ENCODE results near the gene IL4R.
"Not testable (repeated sequence)": the region's sequence is repeated elsewhere in the genome, so short reads cannot be mapped to it uniquely, and the experiment has no call there.

Gene IL4R

DNA sequence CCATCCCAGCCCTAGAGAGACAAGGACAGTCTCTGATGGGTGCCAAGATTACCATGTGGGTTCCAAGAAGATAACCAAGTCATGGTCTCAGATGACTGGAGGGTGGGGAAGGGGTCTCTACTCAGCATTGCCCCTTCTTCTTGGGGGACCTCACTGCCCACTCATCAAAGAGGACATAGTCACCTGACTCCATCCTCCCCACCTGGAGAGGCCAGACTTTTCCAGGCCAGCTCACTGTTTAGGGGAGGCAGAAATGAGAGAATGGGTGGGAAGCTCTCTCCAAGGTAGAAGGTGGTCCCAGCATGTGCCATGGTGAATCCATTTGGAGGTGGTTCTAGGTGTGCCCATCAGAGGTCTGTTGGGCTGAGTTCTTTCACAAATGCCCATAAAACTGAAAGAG is 67.5 kb downstream of the IL4R start:
- DNase-seq (ENCODE audit: low read depth, low spot score), result no peak

DNA sequence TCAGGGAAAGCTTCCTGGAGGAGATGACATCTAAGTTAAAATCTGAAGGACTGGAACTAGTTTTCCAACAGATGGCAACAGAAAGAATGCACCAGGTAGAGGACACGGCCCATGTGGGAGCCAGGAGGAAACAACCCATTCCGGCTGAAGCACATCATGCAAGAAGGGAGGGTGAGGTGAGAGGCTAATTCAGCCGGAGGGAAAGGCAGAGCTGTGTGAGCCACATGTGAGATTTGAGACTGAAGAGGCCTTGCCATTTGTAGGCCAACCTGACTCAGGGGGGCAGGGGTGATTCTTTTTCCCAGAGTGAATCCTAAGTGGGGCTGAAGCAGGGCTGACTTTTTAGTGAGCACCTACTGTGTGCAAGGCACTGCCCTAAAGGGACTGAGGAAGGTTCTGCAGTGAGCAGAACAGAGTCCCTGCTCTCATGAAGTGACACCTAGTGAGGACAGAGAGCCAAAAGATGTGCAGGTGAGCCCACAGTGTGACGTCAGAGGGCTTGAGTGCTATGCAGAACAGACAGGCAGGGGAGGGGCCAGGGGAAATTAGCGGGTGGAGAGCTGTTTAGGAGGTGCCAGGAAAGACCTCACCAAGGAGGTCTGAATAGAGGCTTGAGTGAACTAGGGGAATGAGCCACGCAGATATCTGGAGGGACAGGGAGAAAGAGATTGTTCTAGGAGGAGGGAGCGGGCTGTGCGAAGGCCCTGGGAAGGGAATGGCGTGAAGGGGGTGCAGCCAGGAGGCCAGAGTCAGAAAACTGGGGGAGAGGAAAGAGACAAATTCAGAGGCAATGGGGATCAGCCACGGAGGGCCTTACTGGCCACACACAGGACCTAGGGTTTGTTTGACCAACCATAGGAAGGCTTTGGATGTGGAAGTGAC is 68.4 kb downstream of the IL4R start:
- DNase-seq (ENCODE audit: low read depth, low spot score), result no peak

DNA sequence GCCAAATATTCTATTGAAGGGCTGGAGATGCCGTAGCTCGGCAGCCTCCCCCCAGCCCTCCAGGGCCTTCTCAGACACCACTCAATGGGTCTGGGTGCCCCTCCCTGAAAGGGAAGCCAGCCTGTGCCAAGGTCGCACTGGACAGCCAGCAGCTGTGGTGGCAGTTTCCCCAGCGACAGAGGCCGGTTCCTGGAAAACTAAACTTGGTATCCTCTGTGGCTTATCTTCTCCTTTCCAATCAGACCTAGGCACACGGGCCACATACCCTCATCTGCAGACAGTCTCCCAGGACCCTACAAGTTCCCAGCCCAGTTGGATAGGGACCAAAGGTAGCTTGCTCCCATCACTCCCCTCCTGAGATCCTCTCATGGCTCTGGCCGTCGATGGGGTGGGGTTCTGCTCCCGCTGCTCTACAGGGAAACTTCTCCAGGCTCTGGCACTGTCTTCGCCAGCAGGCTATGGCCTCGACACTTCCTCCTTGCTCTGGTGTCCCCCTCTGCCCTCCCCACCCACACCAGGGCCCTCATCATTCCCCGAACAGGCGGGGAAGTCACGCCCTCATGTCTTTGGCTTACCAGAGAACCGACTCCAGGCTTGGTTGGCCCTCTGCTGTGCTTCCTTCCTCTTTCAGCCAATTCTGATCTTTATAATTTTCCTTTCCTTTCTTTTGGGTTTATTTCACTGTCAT is 69.9 kb downstream of the IL4R start:
- DNase-seq (ENCODE audit: low read depth, low spot score), result no peak

DNA sequence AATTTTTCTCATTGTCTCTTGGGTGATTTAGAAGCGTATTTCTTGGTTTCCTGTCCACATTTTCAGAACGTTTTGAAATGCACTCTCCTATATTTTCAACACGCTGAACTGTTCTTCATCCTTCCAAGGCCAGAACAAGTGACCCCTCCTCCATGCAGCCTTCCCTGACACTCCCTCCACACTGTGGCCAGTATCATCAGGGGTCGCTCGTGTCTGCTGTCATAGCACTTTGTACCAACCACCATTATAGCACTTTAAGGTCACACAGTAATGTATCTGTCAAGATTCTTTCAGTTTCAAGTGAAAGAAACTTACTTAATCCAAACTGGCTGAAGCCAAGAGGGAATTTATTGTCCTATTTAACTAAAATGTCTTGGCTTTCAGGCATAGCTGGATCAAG is 70.7 kb downstream of the IL4R start:
- DNase-seq (ENCODE audit: low read depth, low spot score), result no peak

DNA sequence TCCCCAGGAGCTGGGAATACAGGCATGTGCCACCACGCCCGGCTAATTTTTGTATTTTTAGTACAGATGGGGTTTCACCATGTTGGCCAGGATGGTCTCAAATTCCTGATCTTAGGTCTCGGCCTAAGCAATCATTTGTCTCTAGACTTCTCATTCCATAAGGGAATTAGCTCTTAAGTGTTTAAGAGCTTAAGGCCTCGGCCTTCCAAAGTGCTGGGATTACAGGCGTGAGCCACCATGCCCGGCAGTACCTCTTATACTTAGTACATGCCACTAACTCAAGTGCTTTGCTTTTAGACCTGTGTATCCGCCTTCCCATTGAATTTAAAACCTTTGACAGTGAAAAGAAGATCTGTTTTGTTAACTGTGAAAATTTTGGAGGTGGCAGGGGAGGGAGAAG is 71.6 kb downstream of the IL4R start:
- DNase-seq (ENCODE audit: low read depth, low spot score), result no peak

DNA sequence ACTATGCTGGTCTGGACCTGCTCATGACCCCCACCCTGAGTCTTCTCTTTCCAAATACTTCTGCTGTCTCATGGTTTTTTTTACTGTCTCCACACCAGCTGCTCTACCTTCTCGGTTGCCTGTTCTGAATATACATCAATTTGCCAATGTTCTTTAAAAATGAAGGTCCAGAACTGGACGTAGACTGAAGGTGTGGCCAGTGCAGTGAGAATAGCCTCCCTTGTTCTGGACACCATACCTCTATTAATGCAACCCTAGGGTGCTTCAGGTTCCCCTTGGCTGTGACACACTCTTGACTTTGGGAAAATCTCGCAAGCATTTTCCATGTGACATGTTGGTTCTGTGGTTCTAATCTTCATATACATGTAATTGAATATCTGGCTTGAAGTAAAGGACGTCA is 72.9 kb downstream of the IL4R start:
- no peak for DNase-seq (ENCODE audit: low read depth, low spot score)

DNA sequence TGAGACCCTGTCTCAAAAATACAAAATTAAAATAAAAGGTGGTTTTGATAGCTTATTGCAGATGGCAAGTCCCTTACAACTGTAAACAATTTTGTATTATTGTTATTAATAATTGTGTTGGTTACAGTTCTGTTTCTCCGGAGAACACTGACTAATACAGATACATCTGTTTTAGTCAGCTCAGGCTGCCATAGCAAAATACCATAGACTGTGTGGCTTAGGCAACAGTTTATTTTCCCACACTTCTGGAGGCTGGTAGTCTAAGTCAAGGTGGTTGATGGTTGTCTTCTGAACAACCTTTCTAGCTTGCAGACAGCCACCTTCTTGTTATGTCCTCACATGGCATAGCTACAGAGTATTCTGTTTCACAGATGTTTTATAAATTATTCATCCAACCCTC is 74.0 kb downstream of the IL4R start:
- DNase-seq (ENCODE audit: low read depth, low spot score), result no peak

DNA sequence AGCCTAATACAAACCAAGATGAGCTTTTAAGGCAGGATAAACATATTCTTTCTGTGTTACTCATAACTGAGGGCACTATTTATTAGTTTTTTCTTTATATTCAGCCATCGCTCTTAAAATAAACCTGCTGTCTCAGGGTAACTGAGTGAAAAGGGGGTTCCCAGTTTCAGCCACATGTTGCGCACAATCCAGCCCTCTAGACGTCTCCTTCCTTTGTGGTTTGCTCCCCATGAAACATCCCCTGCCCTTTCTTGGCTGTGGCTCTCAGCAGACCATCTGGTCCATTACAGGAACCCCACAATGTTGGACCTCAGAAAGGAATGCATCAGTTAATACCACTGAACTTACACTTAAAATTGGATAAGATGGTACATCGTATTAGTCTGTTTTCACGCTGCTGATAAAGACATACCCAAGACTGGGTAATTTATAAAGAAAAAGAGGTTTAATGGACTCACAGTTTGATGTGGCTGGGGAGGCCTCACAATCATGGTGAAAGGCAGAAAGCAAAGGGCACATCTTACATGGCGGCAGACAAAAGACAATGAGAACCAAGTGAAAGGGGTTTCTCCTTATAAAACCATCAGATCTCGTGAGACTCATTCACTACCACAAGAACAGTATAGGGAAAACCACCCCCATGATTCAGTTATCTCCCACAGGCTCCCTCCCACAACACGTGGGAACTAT is 75.6 kb downstream of the IL4R start:
- no peak for DNase-seq (ENCODE audit: low read depth, low spot score)

DNA sequence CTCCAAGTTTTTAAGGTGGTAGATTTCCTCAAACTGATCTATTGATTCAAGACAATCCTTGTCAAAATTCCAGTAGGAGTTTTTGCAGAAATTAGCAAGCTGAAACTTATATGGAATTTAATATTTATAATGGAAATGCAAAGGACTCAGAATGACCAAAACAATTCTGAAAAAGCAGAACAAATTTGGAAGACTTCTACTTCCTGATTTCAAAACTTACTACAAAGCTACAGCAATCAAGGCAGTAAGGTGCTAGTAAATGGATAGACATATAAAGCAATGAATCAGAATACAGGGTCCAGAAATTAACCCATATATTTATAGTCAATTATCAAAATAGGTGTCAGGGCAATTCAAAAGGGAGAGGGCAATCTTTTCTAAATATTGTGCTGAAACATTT is 76.4 kb downstream of the IL4R start:
- DNase-seq (ENCODE audit: low read depth, low spot score), result no peak

DNA sequence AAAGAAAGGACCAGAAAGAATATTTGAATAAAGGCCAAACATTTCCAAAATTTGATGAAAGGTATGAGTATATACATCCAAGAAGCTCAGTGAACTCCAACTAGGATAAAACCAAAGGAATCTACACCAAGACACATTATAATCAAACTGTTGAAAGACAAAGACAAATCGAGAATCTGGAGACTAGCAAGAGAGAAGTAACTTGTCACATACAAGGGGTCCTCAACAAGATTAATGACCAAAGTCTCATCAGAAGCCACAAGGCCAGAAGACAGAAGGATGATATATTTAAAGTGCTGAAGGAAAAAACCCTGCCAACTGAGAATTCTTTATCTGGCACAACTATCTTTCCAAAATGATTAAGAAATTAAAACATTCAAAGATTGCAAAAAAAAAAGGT is 78.9 kb downstream of the IL4R start:
- no peak for DNase-seq (ENCODE audit: low read depth, low spot score)

DNA sequence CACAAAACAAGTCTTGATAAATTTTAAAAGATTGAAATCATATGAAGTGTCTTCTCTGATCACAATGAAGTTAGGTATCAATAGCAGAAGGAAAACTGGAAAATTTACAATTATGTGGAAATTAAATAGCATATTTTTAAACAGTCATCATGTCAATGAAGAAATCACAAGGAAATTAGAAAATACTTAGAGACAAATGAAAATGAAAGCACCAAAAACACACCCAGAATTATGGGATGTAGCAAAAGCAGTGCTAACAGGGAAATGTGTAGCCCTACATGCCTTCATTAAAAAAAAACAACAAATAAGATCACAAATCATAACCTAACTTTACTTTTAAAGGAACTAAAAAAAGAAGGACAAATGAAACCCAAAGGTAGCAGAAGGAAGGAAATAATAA is 80.7 kb downstream of the IL4R start:
- no peak for DNase-seq (ENCODE audit: low read depth, low spot score)

DNA sequence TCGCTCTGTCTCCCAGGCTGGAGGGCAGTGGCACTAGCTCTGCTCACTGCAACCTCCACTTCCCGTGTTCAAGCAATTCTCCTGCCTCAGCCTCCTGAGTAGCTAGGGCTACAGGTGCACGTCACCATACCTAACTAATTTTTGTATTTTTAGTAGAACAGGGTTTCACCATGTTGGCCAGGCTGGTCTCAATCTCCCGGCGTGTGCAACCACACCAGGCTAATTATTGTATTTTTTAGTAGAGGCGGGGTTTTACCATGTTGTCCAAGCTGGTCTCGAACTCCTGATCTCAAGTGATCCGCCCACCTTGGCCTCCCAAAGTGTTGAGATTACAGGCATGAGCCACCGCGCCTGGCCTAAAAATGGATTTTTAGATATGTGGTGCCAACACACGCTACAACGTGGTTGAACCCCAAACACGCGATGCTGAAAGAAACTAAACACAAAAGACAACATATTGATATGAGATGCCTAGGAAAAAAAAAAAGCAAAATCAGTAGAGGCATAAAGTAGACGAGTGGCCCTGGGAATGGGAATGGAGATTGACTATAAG is 84.6 kb downstream of the IL4R start:
- not testable (repeated sequence) for DNase-seq (ENCODE audit: low read depth, low spot score)

DNA sequence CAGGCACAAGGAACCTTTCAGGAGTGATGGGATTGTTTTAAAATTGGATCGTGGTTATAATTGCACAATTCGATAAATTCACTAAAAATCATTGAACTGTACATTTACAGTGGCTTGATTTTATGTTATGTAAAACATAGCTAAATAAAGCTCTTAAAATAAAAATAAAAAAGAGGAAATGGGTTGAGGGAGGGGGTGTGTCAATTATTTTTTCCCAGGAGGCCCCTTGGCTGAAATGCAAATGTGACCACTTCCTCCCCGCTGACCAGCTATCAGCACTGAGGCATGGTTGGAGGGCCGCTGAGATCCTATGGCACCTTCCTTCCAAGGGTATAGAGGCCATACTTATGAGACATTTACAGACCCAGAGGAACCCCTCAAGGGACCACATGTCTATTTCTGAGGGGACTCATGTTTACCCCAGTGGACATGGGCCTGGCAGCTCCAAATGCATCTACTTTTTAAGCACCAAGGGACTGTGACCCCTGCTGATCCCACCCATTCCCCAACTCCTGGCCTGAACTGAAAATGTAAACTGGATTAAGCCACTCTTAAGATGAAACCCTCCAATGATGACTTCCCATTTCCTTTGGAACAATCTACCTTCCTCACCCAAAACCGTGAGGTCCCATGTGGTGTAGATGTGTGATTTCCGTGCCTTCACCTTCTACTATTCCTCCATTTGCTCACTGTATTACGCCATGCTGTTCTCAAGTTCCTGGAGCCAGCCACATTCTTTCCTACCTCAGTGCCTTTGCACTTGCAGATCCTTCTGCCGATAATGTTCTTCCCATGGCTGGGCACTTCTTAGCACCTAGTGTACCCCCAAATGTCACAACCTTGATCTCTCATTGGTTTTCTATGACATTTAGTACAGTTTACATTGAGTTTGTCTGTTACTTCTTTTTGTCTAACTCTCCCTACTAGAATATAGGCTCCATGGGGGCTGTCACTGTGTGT is 85.4 kb downstream of the IL4R start:
- DNase-seq (ENCODE audit: low read depth, low spot score), result no peak

DNA sequence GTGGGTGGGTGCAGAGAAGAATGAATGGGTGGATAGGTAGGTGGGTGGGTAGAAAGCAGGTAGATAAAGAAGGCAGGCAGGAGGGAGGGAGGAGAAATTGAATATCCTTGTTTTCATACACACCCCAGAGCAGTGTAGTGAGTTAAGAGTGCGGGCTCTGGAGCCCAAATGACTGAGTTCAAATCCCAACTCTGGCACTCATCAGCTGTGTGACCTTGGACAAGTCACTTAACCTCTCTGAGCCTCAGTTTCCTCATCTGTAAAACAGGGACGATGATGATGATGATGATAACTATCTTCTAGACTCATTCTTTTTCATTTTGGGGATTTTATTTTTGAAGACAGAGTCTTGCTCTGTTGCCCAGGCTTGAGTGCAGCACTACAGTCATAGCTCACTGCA is 86.2 kb downstream of the IL4R start:
- no peak for DNase-seq (ENCODE audit: low read depth, low spot score)

DNA sequence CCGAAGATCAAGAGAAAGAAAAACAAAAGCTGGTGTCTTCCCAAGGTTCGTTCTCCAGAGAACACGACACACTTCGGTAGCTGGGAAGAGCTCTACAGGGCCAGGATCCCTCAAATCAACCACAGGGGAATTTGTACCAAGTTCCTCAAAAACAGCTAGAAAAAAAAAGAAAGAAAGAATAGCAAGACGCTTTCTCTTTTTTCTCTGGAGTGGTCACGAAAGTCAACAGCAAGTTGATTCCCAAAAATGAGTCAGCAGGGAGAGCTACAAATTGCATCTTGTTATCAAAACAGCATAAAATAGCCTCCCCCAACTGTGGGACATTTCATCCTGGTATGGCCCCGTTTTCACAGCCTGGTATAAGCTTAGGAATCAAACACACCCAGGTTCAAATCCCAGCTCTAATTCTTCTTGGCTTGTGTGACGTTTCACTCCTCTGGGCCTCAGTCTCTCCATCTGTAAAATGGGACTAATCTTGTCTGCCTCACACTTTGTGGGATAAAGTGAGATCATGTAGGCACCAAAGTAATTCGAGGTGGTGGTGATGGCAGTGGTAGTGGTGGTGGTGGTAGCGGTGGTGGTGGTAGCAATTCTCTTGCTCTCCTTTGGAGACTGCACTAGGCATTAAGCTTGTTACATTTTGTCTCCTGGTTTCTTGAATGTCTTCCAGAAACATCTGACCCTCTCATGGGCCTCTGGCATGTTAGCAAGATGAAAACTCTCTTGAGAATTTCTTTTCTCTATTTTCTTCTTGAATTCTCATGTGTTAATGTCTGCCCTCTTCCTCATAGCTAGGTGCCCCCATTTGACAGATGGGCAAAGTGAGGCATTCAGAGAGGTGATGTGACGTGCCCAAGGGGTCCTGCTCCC is 87.2 kb downstream of the IL4R start:
- no peak for DNase-seq (ENCODE audit: low read depth, low spot score)

DNA sequence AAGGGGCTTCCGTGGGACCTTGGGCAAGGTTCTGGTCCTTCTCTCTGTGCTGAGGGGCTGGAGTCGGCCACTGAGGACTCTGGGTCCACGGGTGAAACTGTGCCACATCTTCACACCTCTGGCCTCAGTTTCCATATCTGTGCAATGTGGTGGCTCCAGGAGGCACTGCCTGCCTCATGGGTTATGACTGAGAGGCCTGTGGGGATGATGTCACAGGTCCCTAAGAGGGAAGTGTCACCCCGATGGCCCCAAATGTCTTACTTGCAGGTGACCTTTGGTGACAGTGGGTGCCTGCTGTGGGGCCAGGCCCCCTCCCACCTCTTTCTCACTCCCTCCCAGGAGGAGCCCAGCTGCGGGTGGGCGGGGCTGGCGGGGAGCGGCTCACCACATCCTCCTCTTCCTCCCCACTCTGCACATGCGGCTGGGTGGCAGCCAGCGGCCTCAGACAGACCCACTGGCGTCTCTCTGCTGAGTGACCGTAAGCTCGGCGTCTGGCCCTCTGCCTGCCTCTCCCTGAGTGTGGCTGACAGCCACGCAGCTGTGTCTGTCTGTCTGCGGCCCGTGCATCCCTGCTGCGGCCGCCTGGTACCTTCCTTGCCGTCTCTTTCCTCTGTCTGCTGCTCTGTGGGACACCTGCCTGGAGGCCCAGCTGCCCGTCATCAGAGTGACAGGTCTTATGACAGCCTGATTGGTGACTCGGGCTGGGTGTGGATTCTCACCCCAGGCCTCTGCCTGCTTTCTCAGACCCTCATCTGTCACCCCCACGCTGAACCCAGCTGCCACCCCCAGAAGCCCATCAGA is 88.2 kb downstream of the IL4R start, which contains the start of gene IL21R:
Gene IL21R, plus strand, starts transcription at position 407 of the 801 bp plus-strand sequence. CDS start 27,898 bp downstream, outside the sequence.
- no peak for DNase-seq (ENCODE audit: low read depth, low spot score)

DNA sequence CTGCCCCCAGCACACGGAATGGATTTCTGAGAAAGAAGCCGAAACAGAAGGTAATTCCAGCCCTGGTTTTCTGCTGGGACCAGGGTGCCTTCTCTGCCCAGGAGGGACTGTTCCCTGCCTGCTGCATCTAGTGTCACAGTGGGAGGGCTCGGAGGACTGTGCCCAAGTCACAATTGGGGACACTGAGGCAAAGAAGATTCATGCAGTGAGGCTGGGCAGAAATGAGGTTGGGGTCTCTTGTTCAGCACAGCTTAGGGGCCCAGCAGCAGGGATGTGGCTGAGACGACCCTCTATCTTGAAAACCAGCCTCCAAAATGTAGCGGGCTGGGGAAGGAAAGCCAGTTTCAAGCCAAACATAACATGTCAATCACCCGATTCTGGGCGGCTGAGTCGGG is 88.8 kb downstream of the IL4R start:
- DNase-seq (ENCODE audit: low read depth, low spot score), result no peak

DNA sequence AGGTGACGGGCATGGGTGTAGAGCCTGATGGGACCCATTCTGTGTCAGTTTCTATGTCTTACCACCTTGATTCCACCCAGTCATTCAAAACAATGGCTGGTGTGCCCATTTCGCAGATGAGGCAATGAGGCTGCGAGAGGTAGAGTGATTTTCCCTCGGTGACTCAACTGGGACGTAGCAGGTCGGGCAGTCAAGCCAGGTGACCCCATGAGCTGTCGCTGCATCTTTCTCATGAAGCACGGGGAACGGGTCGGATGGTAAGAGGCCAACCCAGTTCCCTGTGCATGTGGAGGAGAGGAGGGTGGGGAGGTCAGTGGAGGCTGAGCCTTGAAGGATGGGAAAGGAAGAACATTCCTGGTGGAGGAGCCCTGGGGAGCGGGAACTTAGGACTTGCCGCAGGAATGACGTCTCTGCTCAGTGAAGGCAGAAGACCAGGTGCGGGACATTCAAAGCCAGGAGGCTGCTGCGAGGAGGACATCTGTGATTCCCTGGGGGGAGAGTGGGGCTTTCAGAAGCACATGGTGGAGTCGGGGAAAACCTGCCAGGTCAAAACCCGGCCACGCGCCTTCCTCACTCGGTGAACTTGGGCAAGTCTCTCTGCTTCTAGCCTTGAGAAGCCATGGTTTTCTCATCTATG is 89.3 kb downstream of the IL4R start:
- DNase-seq (ENCODE audit: low read depth, low spot score), result no peak

DNA sequence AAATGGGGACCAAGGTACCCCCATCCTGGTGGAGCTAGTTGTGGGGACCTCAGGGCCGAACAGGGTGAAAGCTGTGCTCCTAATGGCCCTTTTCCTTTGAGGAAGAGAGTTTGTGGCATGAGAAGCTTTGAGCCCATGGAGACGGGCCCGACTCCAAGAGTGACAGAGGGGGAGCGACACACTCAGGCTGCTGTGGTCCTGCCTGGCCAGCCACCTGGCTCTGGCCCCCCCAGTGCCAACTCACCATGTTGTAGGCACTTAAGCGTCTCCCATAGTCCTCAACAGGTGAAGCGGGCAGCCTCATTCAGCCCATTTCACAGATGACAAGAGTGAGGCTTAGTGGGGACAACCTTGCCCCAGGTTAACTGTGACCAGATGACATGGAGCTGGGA is 89.8 kb downstream of the IL4R start:
- no peak for DNase-seq (ENCODE audit: low read depth, low spot score)

Data from smooth muscle cell of the brain vasculature (primary cell).